GM12891 (cell line): Measurements from ENCODE around the gene TNFRSF1B.

Experiments
- DNase-seq: peaks from one replicate; pipeline ENCODE4 v3.0.0; 2011; ENCODE audit warnings: low spot score; ENCODE audit not compliant: insufficient read length
- FAIRE-seq: peaks from 2 replicates; lab custom pipeline; 2011; peaks lifted over from hg19 to GRCh38; lab: Jason Lieb, UNC
- PAX5 ChIP-seq: IDR thresholded peaks from 2 replicates; pipeline ENCODE4 v1.6.1; 2011; ENCODE audit warnings: low read length, moderate library complexity, mild to moderate bottlenecking; ENCODE audit not compliant: insufficient read depth, severe bottlenecking
- POLR2A ChIP-seq: IDR thresholded peaks from 2 replicates; pipeline ENCODE4 v1.6.1; 2011; ENCODE audit warnings: low read depth, low read length, control low read depth
- POLR2AphosphoS5 ChIP-seq: IDR thresholded peaks from 2 replicates; pipeline ENCODE4 v1.6.1; 2011; ENCODE audit warnings: low read depth, low read length, control low read depth
- POU2F2 ChIP-seq: IDR thresholded peaks from 2 replicates; pipeline ENCODE4 v1.6.1; 2011; ENCODE audit warnings: low read depth, mild to moderate bottlenecking, control low read depth, low read length, moderate library complexity
- SPI1 ChIP-seq: IDR thresholded peaks from 2 replicates; pipeline ENCODE4 v1.6.1; 2011; ENCODE audit warnings: low read depth, low read length, control low read depth
- TAF1 ChIP-seq: IDR thresholded peaks from 2 replicates; pipeline ENCODE4 v1.6.1; 2011; ENCODE audit warnings: low read depth, low read length, control low read depth

The TNFRSF1B gene

DNA sequence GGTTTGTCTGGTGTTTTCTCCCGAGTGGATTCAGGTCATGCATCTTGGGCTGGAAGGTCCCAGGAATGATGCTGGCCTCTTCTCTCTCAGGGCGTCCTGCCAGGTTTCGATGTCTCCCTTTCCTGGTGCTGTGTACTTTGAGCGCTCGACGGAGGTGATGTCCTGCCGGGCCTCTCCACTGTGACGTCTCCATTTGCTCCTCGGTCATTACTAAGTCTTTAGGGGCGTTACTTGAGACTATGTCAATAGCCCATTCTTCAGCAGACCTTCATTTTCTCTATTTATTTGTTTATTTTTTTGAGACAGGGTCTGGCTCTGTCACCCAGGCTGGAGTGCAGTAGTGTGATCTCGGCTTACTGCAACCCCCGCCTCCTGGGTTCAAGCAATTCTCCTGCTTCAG lies 37.2 kb upstream of the TNFRSF1B start:
- DNase-seq (no peak), FAIRE-seq (no peak)
- TF ChIP-seq POU2F2, result no peak
- TF ChIP-seq SPI1, result no peak
- TF ChIP-seq TAF1, result no peak
- TF ChIP-seq PAX5, result no peak
- TF ChIP-seq POLR2A, result no peak
- no peak for TF ChIP-seq POLR2AphosphoS5

DNA sequence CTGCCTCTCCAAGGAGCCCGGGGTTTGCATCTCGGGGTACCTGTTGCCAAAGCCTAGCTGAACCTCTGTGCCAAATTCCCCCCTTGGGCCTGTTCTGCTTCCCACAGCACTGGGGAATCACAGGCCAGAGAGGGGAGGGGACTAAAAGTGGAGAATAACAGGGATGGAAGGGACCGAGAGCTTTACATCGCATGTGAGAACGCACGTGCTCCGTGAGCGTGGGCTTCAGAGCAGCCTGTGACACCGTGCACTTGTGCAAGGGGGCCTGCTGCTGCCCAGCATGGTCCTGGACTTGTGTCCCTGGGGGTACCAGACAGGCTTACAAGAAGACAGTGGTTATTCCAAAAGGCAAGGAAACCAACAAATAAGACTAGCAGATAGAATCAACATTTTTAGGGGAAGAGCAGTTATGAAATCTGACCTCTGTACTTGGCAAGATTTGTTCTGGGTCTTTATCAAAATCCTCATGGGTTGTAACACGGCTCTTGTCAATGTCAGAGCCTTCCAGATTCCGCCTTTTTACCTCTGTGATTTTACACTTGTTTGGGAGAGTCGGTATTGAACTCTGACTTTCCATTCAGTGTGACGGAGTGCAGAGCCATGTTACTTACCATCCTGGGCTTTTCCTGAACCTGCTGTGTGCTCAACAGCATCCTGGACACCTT lies 36.2 kb upstream of the TNFRSF1B start:
- peak; percentile 31 for FAIRE-seq
- no peak for TF ChIP-seq POLR2A
- no peak for DNase-seq

DNA sequence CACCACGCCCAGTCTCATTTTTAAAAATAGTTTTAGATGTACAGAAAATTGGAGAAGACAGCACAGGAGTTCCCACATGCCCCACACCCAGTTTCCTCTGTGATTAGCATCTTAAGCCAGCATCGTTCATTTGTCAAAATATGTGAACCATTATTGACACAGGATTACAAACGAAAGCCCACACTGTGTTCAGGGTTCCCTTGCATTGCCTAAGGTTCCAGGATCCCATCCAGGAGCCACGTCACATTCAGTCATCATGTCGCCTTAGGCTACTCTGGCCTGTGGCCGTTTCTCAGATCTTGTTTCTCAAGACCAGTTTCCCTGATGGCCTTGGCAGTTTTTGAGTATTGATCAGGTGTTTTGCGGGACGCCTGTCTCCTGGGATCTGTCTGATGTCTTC lies 34.7 kb upstream of the TNFRSF1B start:
- DNase-seq (no peak), FAIRE-seq (peak; percentile 56)
- TF ChIP-seq PAX5 (no peak), SPI1 (no peak), POLR2A (0 out of 2 replicates have a peak, but pooled peaks have one; percentile 14), TAF1 (no peak), POU2F2 (no peak), POLR2AphosphoS5 (no peak)

DNA sequence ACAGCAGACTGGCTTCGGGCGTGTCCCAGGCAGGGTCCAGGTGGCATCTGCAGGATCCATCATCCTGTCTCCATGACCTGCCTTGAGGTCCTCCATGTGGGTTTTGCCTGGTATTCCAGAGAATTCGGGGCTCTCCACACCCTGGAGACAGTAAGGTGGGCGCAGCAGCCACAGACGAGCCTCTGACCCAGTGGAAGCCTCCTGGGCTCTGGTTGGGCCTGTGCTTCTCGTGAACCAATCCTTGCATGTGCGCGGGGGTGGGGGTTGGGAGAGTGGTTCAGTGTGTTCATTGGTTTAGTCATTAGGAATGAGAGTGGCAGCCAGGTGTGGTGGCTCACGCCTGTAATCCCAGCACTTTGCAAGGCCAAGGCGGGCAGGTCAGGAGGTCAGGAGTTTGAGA lies 32.1 kb upstream of the TNFRSF1B start:
- DNase-seq, result no peak
- TF ChIP-seq TAF1 (no peak), POLR2AphosphoS5 (no peak; the same call in none of the 2 replicates), SPI1 (no peak)
- FAIRE-seq, result no peak

DNA sequence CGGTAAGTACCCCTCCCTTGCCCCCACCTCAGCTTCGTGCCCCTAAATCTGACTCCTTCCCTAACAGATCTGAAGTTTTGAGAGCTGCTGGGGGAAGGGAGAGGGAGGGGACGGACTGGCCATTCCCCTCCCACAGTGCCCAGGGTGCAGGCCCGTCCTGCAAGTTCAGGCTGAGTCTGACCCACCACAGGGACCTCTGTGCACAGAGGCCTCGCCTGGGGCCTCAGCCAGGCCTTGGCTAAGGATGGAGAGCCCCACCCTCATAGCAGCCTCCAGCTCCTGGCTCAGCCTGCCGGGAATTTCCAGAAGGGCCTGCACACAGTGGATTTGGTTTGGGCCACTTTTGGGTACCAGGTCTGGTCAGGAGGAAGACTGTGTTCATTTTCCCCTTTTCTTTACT lies 31.2 kb upstream of the TNFRSF1B start:
- no peak for DNase-seq
- no peak for FAIRE-seq
- TF ChIP-seq TAF1, result no peak
- TF ChIP-seq POLR2AphosphoS5, result 0 out of 2 replicates have a peak, but pooled peaks have one; percentile 32

DNA sequence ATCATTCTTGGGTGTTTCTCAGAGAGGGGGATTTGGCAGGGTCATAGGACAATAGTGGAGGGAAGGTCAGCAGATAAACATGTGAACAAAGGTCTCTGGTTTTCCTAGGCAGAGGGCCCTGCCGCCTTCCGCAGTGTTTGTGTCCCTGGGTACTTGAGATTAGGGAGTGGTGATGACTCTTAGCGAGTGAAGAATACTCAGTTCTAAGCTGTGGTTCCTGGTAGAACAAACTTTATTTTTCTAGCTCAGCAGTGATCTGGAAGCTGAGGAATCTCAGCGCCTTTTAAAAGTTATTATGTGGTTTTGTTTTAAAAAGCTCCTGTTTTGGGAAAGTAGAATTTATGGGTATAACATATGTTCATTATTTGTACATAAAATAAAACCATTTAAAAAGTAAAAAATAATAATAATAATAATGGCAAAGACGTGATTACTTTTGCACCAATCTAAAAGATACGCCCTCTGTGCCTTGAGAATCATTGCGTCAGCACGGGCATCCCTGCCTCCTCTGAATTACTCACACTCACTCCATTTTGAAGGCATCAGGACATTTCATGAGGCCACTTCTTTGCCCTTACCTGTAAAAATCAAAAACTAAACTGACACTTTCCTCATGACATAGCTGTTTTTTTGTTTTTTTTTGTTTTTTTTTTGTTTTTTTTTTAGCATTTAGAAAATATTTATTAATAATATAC lies 29.7 kb upstream of the TNFRSF1B start:
- DNase-seq (no peak), FAIRE-seq (no peak)
- TF ChIP-seq TAF1 (no peak), PAX5 (no peak), POU2F2 (no peak), POLR2AphosphoS5 (no peak), POLR2A (no peak), SPI1 (no peak)

DNA sequence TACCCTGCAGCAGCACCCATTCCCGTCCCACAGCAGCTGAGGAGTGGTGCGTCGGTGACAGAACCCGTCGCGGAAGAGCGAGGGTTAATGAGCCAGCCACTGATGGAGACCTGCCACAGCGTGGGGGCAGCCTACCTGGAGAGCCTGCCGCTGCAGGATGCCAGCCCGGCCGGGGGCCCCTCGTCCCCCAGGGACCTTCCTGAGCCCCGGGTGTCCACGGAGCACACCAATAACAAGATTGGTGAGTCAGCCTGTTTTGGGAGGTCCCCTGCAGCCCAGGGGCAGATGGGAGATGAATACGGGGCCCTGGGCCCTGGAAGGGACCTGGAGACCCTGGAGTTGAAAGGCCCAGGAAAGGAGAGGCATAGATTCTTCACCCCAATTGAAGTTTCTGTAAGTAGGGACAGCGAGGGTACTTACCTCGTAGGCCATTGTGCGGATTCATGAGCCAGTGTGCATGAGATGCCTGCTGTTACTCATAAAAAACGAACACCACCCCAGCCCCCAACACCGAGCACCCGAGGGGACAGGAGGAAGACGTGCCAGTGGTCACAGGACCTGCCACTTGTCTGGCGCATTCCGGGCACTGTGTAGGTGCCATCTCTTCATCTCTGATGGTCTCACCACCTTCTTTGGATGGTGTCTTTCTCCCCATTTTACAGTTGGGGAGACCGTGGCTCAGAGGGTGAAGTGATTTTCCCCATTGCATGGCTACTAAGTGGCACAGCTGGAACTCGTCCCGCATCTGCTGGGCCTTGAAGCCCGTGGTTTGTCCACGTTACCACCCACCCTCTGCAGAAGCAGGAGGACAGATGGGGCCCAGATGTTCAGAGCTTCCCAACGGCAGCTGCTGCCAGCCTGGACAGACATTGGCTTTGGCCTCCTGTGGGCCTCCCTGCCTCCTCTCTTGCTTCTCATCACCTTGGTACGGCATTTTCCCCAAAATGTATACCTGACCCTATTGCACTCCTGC lies 28.3 kb upstream of the TNFRSF1B start:
- no peak for DNase-seq
- FAIRE-seq, result no peak
- TF ChIP-seq POLR2AphosphoS5 (0 out of 2 replicates have a peak, but pooled peaks have one; percentile 12), SPI1 (no peak), POU2F2 (no peak), TAF1 (no peak), PAX5 (no peak), POLR2A (no peak)

DNA sequence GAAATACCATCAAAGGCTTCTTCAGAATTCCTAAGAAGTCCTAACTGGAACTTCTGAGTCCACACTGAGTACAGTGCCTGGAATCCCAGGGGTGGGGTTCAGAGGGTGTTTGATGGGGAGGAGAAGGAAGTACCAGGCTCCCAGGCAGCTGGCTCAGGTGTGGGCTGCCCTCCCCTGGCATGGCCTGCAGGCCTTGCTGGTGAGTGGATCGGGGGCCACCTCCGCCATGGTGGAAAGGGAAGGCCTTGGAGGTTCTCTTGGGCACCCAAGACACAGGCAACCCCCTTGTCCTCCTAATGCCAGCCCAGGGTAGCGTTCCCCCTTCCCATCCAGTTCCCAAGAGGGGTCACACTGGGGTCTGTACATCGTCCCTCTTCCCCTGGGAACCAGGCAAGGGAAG lies 26.8 kb upstream of the TNFRSF1B start:
- FAIRE-seq (no peak), DNase-seq (no peak)
- TF ChIP-seq POLR2AphosphoS5 (no peak), SPI1 (no peak), PAX5 (no peak), POU2F2 (no peak), POLR2A (no peak), TAF1 (no peak)

DNA sequence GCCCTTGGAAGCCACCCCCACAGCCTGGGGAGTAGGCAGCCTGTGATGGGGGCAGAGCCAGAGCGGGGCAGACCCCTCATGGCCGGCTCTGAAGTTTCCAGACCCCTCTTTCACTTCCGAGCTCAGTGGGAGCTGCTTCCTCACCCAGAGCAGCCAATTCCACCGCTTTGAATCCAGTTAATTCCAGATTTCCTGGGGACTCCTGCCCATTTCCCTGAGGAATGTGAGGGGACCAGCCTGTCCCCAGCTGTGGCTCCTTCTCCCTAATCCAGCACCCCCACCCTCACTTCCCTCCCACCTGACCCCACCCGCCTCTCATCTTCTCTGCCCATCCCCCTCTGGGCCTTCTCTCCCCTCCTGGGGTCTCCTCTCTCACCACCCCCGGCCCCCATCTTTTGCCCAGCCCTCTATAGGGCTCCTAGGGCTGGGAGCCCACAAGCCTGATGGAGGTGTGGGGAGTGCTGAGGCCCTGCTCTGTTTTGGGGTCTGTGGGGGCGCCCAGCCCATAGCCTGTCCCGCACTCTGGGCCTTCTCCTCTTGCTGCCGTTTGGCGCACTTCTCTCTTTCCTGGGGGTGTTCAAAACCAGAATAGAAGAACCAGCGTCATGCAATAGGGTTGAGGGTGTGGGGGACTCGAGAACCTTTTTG lies 26.2 kb upstream of the TNFRSF1B start:
- TF ChIP-seq POLR2AphosphoS5 (no peak), PAX5 (no peak), TAF1 (no peak), SPI1 (no peak), POLR2A (no peak), POU2F2 (no peak)
- no peak for FAIRE-seq
- DNase-seq, result no peak
